NT2/D1 (cell line): ENCODE results near the gene ZBED2.

Experiments
- SUZ12 ChIP-seq: IDR thresholded peaks from 2 replicates; pipeline ENCODE4 v1.6.1; 2011; ENCODE audit not compliant: insufficient read length, insufficient read depth; ENCODE audit errors: extremely low read depth
- YY1 ChIP-seq: IDR thresholded peaks from 2 replicates; pipeline ENCODE4 v1.6.1; 2011; ENCODE audit not compliant: insufficient read length, insufficient read depth

GRCh38 chr3:111594205-111594604, 941 bp downstream of the ZBED2 start:
- TF ChIP-seq SUZ12 (no peak), YY1 (no peak)
